ENCODE results near the gene GNLY.

DNA sequence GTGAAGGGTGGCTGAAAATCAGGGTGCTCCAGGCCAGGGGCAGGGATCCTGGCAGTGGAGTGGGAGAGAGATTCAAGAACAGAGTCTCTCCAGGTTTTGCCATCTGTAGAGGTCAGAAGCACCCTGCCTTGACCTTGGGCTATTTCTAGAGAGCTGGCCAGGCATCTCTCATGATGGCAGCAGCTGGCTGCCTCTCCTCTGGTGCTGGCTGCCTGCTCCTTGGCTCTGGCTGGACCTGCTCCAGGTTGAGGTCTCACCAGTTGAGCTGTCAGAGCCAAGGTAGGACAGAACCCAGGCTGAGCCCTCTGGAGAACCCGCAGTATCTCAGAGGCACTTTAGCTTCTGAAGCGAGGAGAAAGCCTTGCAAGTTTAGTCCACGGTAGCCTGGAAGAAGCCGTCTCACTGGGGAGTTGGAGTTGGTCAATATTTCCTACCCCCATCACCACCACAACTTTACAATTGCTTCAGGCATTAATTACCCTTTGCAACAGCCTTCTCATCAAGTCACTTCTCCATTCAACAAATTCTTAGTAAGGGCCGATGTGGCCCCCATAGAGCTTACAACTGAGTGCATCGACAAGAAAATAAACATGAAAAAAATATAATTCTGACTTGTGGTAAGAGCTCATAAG is 25.6 kb downstream of the GNLY start:
- TF ChIP-seq ZNF274 (IDR thresholded peaks at IDR 0.05; ENCODE audit: low read depth, low read length) (no peak), YY1 (IDR thresholded peaks at IDR 0.05; ENCODE audit: insufficient read depth, insufficient read length) (no peak)

Data from NT2/D1 (cell line).